Measurements from ENCODE around the gene TMEM14C.
A peak's percentile ranks its signal among the peaks of the same experiment; 100 is the strongest.
"Not testable (repeated sequence)": the region's sequence is repeated elsewhere in the genome, so short reads cannot be mapped to it uniquely, and the experiment has no call there.

The TMEM14C gene

GRCh38 chr6:10747251-10747972, 24.5 kb downstream of the TMEM14C start, which contains the start of gene TMEM14B:
Gene TMEM14B, plus strand, starts transcription at chr6:10747805. Its CDS starts 1,441 bp downstream, at chr6:10749246.
- TF ChIP-seq, protein P1, sequence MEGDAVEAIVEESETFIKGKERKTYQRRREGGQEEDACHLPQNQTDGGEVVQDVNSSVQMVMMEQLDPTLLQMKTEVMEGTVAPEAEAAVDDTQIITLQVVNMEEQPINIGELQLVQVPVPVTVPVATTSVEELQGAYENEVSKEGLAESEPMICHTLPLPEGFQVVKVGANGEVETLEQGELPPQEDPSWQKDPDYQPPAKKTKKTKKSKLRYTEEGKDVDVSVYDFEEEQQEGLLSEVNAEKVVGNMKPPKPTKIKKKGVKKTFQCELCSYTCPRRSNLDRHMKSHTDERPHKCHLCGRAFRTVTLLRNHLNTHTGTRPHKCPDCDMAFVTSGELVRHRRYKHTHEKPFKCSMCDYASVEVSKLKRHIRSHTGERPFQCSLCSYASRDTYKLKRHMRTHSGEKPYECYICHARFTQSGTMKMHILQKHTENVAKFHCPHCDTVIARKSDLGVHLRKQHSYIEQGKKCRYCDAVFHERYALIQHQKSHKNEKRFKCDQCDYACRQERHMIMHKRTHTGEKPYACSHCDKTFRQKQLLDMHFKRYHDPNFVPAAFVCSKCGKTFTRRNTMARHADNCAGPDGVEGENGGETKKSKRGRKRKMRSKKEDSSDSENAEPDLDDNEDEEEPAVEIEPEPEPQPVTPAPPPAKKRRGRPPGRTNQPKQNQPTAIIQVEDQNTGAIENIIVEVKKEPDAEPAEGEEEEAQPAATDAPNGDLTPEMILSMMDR (IDR thresholded peaks at IDR 0.05; ENCODE audit: low read length, missing control alignments): no peak
- peak; percentile 97 for DNase-seq (ENCODE audit: low read depth)
- H3K4me3 ChIP-seq (replicated peaks; ENCODE audit: low read depth, low read length): peak within 1 kb of the TSS; percentile 94

- TF ChIP-seq, protein P1 (IDR thresholded peaks at IDR 0.05; ENCODE audit: low read length, missing control alignments): no peak
- H3K4me3 ChIP-seq (replicated peaks; ENCODE audit: low read depth, low read length): no peak overlapping the region
- no peak for DNase-seq (ENCODE audit: low read depth)
These were observed 26.9 kb downstream of the TMEM14C start for GRCh38 chr6:10749734-10750133.

GRCh38 chr6:10750568-10750967, 27.7 kb downstream of the TMEM14C start:
- not testable (repeated sequence) for DNase-seq (ENCODE audit: low read depth); H3K4me3 ChIP-seq (replicated peaks; ENCODE audit: low read depth, low read length)

DNA sequence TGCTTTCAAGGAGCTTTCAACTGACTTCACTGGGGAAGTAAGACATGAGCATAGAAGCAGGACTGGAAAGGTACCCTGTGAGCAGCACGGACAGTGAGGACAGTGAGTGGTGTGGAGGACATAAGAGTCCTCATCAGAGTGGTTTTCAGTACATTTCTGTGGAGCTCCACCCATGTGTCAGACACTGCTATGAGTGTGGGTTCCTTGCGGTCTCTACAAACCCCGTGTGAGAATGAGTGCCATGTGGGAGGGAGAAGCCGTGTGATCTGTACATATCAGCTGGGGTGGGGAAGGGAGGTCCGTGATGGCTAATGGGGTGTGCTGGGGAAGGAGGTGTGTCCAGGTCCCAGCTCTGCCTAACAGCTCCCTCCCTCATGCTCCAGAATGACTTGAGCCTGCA, 28.9 kb downstream of the TMEM14C start:
- H3K4me3 ChIP-seq (replicated peaks; ENCODE audit: low read depth, low read length); DNase-seq (ENCODE audit: low read depth): not testable (repeated sequence)

GRCh38 chr6:10756085-10756484, 33.2 kb downstream of the TMEM14C start:
- TF ChIP-seq, protein P1 (IDR thresholded peaks at IDR 0.05; ENCODE audit: low read length, missing control alignments): no peak
- DNase-seq (ENCODE audit: low read depth): no peak
- H3K4me3 ChIP-seq (replicated peaks; ENCODE audit: low read depth, low read length): no peak overlapping the region

DNA sequence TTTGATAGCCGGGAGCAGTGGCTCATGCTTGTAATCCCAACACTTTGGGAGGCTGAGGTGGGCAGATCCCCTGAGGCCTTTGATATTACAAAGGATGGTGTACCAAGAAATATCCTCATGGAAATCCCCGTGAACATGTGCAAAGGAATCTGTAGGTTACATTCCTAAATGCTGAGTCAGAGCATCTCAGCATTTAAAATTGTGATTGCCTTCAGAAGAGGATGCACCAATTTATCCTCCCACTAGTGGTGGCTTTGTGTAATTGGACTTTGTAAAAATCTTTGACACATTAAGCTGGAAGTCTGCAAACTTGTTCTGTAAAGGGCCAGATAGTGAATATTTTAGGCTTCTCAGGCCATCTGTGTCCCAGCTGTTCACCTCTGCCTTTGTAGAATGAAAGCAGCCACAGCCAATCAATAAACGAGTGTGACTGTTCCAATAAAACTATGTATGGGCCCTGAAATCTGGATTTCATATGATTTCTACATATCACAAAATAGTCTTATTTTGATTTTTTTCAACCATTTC, 36.5 kb downstream of the TMEM14C start:
- DNase-seq (ENCODE audit: low read depth): peak; percentile 92
- TF ChIP-seq, protein P1 (IDR thresholded peaks at IDR 0.05; ENCODE audit: low read length, missing control alignments): peak; percentile 58
- no peak overlapping the region for H3K4me3 ChIP-seq (replicated peaks; ENCODE audit: low read depth, low read length)

GRCh38 chr6:10759884-10760329, 37.0 kb downstream of the TMEM14C start:
- TF ChIP-seq, protein P1 (IDR thresholded peaks at IDR 0.05; ENCODE audit: low read length, missing control alignments): no peak
- DNase-seq (ENCODE audit: low read depth): peak; percentile 52
- no peak overlapping the region for H3K4me3 ChIP-seq (replicated peaks; ENCODE audit: low read depth, low read length)

DNA sequence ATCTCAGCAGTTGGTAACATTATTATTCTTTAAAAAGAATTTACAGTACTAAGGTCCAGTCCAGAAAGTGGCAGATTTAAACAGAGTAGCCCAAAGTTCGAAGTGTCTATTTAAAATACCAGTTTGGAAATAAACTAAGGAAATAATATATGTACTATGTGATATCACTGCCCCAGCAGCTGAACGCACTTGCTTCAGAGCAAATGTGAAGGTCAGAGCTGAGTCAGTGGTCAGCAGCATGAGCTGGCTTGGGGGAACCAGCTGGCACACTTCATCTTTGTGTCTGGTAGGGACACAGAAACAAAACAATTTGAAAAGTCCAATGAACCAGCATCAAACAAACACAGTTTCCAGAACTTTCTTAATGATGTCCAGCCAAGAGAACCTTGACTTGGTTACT, 40.1 kb downstream of the TMEM14C start:
- no peak overlapping the region for H3K4me3 ChIP-seq (replicated peaks; ENCODE audit: low read depth, low read length)
- TF ChIP-seq, protein P1 (IDR thresholded peaks at IDR 0.05; ENCODE audit: low read length, missing control alignments): no peak
- DNase-seq (ENCODE audit: low read depth): peak; percentile 56

Measured in fibroblast of pulmonary artery (primary cell).